SK-N-MC (cell line): ENCODE results near the gene ZNF664.
A peak's percentile ranks its signal among the peaks of the same experiment; 100 is the strongest.

Experiments
- DNase-seq: peaks from one replicate; pipeline ENCODE4 v3.0.0-alpha.2; 2011; ENCODE audit warnings: low read depth, low spot score
- H3K27ac ChIP-seq: fragments of 200-600 bp; sonication (generic); 2 replicates; pipeline ENCODE4 v1.5.1; 2016; ENCODE audit warnings: mixed run types
- H3K36me3 ChIP-seq: fragments of 200-600 bp; sonication (generic); 2 replicates; pipeline ENCODE4 v1.6.1; 2017; ENCODE audit warnings: antibody characterized with exemption, low read length, mixed read lengths; ENCODE audit not compliant: insufficient read depth
- H3K4me3 ChIP-seq: fragments of 200-600 bp; sonication (generic); 2 replicates; pipeline ENCODE4 v1.5.1; 2016
- H3K9ac ChIP-seq: fragments of 200-600 bp; sonication (generic); 2 replicates; pipeline ENCODE4 v1.8.0; 2017; ENCODE audit warnings: mixed run types, mixed read lengths; ENCODE audit not compliant: insufficient read length
- H3K9me3 ChIP-seq: fragments of 200-600 bp; sonication (generic); 2 replicates; pipeline ENCODE4 v1.6.1; 2017; ENCODE audit warnings: low read depth, mild to moderate bottlenecking, antibody characterized with exemption, low read length, moderate library complexity, mixed read lengths
- EZH2 ChIP-seq: fragments of 200-600 bp; sonication (generic); IDR thresholded peaks from one replicate; pipeline ENCODE4 v1.6.1; 2017; ENCODE audit warnings: antibody characterized with exemption
- FOXP2 ChIP-seq: optimal IDR thresholded peaks from 2 replicates; pipeline ENCODE3; 2011; ENCODE audit warnings: mild to moderate bottlenecking, moderate library complexity; ENCODE audit not compliant: insufficient read depth; ENCODE audit errors: extremely low read length, control extremely low read depth
- POLR2AphosphoS5 ChIP-seq: IDR thresholded peaks from 2 replicates; pipeline ENCODE4 v1.6.1; 2012; ENCODE audit warnings: mild to moderate bottlenecking, low read depth, low read length, borderline replicate concordance

Gene ZNF664

DNA sequence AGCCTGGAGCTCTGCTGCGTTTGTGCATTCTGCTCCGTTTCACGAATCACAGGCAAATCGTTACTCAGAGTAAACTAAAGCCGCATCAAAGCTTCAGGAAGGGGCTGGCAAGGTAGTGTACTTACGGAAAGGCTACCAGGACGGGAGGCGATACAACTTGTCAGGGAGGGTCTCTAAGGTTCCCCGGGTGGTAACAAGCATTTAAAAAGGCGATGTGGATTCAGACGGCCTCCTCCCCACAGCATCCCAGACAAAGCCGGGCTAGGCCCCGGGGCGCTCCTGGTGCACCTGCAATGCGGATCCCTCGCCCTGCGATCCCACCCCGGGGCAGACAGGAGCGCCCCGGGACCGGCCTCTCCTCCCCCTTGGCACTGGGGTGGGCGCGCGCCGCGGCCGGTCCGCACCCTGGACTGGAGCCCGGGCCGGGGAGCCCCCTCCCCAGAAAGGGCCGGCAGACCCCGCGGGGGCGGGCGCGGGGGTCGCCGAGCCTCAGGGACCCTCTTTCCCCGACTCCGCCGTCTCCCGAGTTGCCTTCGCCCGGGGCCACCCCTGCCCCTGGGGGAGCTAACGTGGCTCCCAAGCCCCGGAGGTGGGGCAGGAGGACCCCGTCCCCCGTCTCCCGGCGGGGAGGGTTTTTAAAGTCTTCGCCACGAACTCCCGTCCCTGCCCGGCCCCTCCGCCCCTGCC lies 1.1 kb upstream of the ZNF664 start:
- peak overlapping the region; percentile 84 for H3K4me3 ChIP-seq
- 0 out of 2 replicates have a peak overlapping the region, but pooled peaks have one; percentile 14 for H3K27ac ChIP-seq
- no peak for DNase-seq
- peaks cover 24% of the 10 kb centered on the region for H3K36me3 ChIP-seq
- TF ChIP-seq POLR2AphosphoS5 (no peak), EZH2 (no peak), FOXP2 (no peak)
- no peaks in the 10 kb centered on the region for H3K9me3 ChIP-seq
- H3K9ac ChIP-seq = peak overlapping the region; percentile 71

DNA sequence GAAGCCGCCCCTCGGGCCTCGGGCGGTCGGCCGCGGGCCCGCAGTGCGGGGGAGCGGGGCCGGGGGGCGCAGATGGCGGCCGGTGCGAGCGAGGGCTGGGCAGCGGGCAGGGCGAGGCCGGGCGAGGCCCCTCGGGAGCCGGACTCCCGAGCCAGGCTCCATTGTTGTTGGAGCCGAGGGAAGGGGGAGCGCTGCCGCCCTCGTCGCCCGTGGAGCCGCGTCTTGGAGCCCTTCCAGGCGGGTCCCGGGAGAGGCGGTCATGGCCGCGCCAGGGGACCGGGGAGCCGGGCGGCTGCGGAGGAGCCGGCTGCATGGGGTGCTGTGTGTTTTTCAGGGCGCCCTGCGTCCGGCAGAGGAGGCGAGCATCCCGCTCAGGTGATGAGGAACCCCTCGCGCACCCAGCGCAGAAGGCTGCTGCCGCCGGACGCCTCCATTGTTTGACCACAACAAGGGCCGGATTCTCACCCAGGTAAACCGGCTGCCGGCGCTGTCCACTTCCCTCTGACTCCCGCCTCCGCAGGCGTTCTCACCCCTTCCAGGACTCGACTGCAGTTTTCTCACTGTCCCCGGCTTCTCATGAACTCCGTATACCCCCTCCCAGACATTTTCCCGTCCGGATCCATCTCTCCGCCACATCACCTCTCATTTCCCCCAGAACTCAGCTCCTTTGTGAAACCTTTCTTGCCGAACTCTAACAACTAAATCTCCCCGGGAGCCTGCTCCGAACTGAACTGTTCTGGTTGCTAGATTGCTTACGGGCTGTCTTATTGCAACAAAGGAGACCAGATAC lies 732 bp downstream of the ZNF664 start:
- H3K9me3 ChIP-seq = no peaks in the 10 kb centered on the region
- H3K9ac ChIP-seq = peak overlapping the region; percentile 86
- no peak overlapping the region for H3K27ac ChIP-seq

GRCh38 chr12:123976227-123976826 lies 3.3 kb downstream of the ZNF664 start:
- DNase-seq = no peak
- Histone ChIP-seq H3K36me3 (peaks cover 47% of the 10 kb centered on the region), H3K4me3 (no peak overlapping the region), H3K9me3 (no peaks in the 10 kb centered on the region), H3K27ac (no peak overlapping the region), H3K9ac (no peak overlapping the region)
- no peak for TF ChIP-seq FOXP2
- no peak for TF ChIP-seq EZH2
- no peak for TF ChIP-seq POLR2AphosphoS5

More for the DNA sequence above, 732 bp downstream of the ZNF664 start:
- TF ChIP-seq EZH2 (no peak), FOXP2 (no peak), POLR2AphosphoS5 (no peak)
- DNase-seq = no peak
- peak overlapping the region; percentile 91 for H3K4me3 ChIP-seq
- H3K36me3 ChIP-seq = peaks cover 39% of the 10 kb centered on the region

DNA sequence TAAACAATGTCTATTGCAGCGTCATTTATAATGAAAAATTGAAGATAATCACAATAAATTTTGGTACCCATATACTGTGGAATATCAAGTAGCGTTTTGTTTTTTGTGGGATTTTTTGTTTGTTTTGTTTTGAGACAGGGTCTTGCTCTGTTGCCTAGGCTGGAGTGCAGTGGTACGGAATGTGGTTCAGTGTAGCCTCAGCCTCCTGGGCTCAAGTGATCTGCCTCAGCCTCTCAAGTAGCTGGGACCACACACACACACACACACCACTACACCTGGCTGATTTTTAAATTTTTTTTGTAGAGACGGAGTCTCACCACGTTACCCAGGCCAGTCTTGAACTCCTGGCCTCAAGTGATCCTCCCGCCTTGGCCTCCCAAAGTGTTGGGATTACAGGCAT lies 6.6 kb downstream of the ZNF664 start:
- Histone ChIP-seq H3K27ac (no peak overlapping the region), H3K9me3 (no peaks in the 10 kb centered on the region), H3K9ac (no peak overlapping the region), H3K4me3 (no peak overlapping the region), H3K36me3 (peaks cover 59% of the 10 kb centered on the region)
- TF ChIP-seq EZH2 (no peak), FOXP2 (no peak), POLR2AphosphoS5 (no peak)
- DNase-seq = no peak

GRCh38 chr12:123982269-123982668 lies 9.3 kb downstream of the ZNF664 start:
- peaks cover 37% of the 10 kb centered on the region for H3K36me3 ChIP-seq
- DNase-seq = no peak
- no peaks in the 10 kb centered on the region for H3K9me3 ChIP-seq
- no peak overlapping the region for H3K27ac ChIP-seq
- no peak overlapping the region for H3K4me3 ChIP-seq
- no peak for TF ChIP-seq FOXP2
- TF ChIP-seq EZH2 = no peak
- no peak for TF ChIP-seq POLR2AphosphoS5
- no peak overlapping the region for H3K9ac ChIP-seq

DNA sequence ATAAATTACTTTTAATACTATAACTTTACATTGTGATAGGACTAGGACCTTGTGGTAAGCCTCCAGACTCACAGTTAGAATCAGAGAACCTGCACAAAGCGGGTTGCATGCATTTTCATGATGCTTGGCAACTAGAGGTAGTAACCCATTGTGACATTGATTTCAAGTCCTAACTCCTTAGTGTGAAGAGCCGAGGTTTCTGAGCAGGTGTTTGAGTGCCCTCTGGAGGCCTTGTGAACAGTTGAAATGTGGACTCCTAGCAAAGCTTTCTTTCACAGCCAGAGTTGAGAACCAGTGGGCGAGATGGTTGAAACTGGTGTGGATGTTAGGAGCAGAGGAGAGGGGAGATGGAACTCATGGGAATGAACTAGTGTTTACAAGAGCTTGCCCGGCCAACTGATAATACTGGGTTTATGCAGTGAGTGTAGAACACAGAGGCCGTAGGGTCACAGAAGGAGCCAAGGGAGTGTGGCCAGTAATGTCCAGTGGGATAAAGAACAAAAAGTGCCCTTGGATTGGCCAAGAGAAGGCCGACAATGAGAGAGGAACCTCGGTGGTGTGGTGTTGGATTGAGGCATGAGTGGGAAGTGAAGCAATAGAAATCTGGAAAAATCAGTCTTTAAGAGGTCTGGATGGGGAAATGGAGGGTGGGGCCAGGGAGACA lies 10.9 kb downstream of the ZNF664 start:
- no peak overlapping the region for H3K27ac ChIP-seq
- H3K9me3 ChIP-seq = no peaks in the 10 kb centered on the region
- no peak for DNase-seq
- H3K9ac ChIP-seq = no peak overlapping the region
- H3K36me3 ChIP-seq = peaks cover 40% of the 10 kb centered on the region
- no peak for TF ChIP-seq FOXP2
- no peak for TF ChIP-seq POLR2AphosphoS5
- no peak for TF ChIP-seq EZH2
- no peak overlapping the region for H3K4me3 ChIP-seq

DNA sequence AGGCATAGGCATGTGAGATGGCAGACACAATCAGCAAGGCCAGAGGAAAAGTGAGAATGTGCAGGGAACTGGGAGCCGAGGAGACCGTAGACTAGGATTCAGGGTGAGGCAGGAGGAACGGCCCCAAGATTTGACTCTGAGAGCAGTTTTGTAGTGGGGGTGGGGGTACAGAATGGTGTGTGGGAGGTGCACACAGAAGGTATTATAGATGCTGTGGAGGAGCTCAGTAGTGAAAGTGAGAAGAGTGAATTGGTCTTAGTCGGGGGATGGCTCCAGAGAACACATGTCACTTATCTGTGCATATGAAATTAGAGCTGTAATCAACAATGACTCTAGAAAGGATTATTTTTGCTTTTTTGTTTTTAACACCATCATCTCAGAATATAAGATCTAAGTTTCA lies 11.9 kb downstream of the ZNF664 start:
- Histone ChIP-seq H3K27ac (no peak overlapping the region), H3K4me3 (no peak overlapping the region), H3K9me3 (no peaks in the 10 kb centered on the region), H3K36me3 (peaks cover 43% of the 10 kb centered on the region), H3K9ac (no peak overlapping the region)
- no peak for DNase-seq
- TF ChIP-seq EZH2 (no peak), POLR2AphosphoS5 (no peak), FOXP2 (no peak)
